HG03135 (cell line): ENCODE results near the gene EDEM1.
"Not testable (repeated sequence)": the region's sequence is repeated elsewhere in the genome, so short reads cannot be mapped to it uniquely, and the experiment has no call there.

Source experiments
- ATAC-seq: cut with Tn5 transposase; IDR thresholded peaks from one replicate; pipeline ENCODE4 v1.9.1; 2021; ENCODE audit warnings: mild to moderate bottlenecking, moderate library complexity; ENCODE audit not compliant: unreplicated experiment

The EDEM1 gene

DNA sequence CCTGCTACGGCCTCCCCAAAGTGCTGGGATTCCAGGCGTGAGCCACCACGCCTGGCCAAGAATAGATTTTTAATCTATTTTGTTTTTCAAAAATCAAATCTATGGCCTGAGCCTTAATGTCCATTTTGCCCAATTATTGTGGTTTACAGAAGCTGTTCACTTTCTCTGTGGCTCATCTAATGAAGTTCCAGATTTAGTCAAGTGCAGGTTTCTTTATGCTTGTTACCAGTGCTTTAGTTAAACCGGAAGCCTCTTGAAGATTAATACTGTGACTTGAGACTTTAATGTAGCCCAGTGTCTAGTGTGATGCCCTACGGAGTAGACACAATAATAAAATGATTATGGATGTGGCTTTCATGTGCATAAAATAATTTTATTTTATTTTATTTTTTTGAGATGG lies 16.5 kb upstream of the EDEM1 start:
- no peak for ATAC-seq

- ATAC-seq = no peak
These were observed 15.5 kb upstream of the EDEM1 start for GRCh38 chr3:5172018-5172417.

- ATAC-seq = not testable (repeated sequence)
These were observed 8.5 kb upstream of the EDEM1 start for GRCh38 chr3:5179036-5179435.

DNA sequence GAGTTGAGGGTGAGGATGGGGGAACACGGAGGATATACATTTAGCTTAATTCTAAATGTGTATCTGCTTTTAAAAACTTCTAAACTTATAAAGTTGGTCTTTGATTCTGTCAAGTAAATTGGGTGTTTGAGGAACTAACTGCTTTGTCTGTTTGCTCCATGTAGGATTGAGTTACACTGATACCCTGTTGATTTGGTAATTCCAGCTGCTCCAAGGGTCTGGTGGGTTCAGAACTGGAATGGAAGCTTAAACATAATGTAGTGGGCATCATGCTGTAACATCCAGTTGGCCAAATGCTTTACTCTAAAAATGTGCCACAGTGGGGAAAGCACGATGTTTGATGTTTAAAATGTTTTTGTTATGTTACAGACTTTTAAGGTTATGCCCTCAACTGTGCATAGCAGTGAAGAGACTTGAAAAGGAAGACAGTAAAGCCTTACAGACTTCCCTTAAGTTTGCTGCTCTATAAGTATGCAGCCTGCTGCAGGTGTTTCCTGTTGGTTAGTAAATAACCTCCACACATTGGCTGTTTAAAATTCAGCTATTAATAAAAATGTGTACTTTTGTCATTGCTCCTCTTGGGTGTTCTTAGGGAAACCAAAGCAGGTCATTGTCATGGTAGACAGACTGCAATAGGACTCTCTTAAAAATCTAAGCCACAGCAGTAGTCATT lies 5.9 kb upstream of the EDEM1 start:
- peak; percentile 68 for ATAC-seq

GRCh38 chr3:5183714-5184113 lies 3.8 kb upstream of the EDEM1 start:
- ATAC-seq = not testable (repeated sequence)

GRCh38 chr3:5184499-5184898 lies 3.0 kb upstream of the EDEM1 start:
- no peak for ATAC-seq

GRCh38 chr3:5185093-5185673 lies 2.3 kb upstream of the EDEM1 start:
- no peak for ATAC-seq

DNA sequence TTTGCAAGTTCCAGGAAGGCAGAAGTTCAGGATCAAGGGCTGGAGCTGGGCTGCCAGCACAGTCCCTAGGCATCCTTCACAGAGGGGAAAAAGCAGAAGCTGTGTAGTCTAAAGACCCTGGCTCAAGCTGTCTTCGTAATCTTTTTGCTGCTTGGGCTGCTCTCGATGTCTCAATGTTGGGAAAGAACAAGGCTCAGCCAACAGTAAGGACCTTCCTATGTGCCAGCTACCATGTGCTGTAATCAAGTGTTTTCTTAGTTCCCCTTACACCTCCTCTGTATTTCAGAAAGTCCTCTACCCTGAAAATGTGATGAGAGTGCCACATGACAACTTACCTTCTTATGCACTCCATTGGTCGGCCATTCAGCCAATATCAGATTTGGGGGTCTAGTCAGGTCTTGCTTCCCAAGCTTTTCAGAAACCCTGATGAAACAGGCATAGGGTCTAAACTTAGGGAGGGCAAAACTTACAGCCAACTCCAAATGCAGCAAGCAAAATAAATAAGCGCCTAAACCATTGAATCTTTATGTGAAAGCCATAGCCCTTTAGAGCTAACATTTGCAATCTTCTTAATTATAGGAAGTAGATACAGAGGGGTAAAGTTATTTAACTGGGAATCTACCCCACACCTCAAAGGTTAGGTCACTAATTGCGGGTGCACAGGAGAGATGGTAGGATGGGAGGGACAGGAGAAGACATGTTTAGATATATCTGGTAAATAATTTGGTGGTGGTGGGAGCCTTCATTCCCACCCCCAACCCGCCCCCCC lies 1.2 kb upstream of the EDEM1 start:
- no peak for ATAC-seq

- ATAC-seq = no peak
These were observed 700 bp upstream of the EDEM1 start for GRCh38 chr3:5186858-5187155.

GRCh38 chr3:5187920-5188418 lies 462 bp downstream of the EDEM1 start:
- peak; percentile 20 for ATAC-seq

DNA sequence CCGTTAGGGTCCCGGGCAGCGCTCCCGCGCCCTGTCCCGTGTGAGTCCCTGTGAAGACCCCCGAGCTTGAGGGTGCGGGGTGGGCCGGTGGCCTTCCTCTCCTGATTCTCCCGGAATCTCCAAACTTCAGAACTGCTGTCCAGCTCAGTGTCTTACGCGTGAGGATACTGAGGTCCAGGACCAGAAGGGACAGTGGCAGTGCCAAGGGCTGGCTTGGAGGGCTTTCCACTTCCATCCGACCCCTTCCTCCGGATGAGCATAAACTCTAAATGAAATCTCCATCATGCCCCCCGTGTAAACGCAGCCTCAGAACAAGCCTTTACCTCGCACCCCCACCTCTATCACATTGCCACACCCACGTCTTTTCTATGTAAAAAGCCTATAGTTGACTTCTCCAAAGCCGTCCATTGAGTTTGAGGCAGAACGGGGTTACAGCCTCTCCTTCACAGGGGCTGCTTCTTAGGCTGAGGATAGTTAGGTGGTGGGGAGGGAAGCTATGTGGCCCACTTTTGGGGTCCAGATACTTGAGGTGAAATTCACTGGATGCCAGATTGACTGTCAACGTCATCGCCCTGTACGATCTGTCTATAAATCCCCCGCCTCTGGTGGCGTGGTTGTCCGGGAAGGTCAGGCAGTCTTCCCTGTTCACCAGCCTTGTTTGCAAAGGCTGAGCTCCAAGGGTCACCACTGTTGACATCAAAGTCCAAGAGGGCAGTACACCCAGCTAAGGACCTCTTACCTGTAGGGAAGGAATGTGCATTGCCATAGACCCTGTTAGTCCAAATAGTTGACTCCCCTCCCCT lies 1.1 kb downstream of the EDEM1 start:
- no peak for ATAC-seq

GRCh38 chr3:5190147-5190791 lies 2.8 kb downstream of the EDEM1 start:
- no peak for ATAC-seq

DNA sequence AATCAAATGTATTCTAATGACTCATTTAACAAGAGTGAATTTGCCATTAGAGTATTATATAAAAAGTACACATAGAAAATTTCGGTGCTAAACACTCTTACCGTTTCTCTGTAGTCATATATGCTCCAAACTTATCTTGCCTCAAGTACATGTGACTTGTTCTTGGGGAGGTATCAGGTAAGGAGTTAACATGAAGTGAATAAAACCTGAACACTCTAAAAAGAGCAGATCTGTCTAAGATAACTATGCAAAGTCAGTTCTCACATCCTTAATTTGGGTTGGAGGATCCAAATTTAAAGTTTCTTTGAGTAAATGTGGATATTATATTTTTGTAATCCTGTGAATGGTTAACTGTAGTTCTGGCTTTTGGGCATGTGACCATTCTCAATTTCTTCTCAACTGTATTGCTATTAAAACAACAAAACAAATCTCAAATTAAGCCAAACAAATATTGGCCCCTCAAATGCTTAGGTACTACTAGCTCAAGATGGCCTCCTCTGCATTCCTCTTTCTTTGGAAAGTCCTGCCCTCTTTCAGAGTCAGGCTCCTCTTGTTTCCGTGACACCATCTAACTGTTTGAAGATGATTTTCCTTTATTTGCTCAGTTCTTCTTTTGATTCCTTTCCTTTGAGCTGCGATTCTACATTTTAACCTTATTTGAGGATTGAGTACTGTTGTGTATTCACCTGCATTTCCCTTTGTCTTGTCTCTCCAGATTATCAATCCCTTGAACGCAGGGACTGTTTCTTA lies 4.2 kb downstream of the EDEM1 start:
- no peak for ATAC-seq

DNA sequence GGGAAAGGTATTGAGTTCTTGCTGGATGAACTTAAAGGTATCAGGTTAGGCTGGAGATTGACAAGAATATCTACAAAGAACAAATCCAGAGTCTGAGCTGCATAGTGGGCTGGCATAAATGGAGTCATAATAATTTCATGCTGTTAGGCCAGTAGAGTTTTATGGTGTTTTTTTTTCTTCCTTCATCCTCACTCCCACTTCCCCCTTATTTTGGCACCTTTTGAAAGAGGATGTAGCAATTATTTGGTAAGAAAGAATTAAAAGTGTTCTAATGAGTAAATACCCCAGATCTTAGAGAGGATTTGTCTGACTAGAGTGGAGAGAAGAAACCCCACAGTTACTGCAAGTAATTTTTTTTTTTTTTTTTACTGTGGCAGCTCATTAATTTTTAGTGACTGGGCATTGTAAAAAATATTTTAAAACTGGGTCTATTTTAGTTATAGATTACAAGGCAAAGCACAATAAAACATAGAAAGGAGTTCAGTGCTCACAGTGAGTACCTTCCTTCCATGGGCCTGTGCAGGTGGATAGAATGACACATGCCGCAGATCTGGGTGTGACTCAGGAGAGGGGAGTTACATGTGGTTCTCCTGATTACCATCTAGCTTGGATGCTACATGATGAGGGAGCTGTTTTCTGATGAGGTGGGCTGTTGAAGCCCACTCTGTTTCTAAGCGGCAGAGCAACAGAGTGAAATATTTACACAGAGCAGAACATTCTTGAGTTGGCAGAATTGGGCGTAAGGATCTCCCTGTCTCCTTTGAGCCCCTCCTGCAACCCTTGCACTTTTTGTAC lies 5.3 kb downstream of the EDEM1 start:
- ATAC-seq = no peak

DNA sequence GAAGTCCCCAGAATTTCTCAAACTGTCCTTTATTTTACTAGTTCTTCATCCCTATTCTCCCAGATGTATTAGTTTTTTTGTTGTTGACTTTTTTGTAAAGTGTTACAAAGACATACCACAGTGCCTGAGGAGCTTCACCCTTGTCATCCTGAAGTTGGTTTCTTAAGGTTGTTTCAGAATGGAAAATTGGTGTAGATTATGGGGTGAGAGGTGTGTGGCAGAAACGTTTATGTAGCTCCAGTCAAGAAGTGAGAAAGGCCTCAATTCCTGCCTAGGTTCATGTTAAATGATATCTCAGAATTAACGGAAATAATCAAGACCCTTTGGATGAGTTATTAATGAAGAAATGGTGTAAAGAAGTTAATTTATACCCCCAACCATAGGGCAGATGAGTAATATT lies 6.8 kb downstream of the EDEM1 start:
- ATAC-seq = no peak

GRCh38 chr3:5194801-5195509 lies 7.4 kb downstream of the EDEM1 start:
- peak; percentile 28 for ATAC-seq

GRCh38 chr3:5195605-5196004 lies 8.1 kb downstream of the EDEM1 start:
- ATAC-seq = no peak

GRCh38 chr3:5197022-5197421 lies 9.5 kb downstream of the EDEM1 start:
- ATAC-seq = no peak
